Measurements from ENCODE around the gene SEC14L1. TPM values are rescaled to one million over a fixed set of nuclear protein-coding genes. Genes with fewer than 3 reads are reported as not detected.

SEC14L1 gene
- total RNA-seq, 1 experiment from 2014 or later = 27.0 TPM

DNA sequence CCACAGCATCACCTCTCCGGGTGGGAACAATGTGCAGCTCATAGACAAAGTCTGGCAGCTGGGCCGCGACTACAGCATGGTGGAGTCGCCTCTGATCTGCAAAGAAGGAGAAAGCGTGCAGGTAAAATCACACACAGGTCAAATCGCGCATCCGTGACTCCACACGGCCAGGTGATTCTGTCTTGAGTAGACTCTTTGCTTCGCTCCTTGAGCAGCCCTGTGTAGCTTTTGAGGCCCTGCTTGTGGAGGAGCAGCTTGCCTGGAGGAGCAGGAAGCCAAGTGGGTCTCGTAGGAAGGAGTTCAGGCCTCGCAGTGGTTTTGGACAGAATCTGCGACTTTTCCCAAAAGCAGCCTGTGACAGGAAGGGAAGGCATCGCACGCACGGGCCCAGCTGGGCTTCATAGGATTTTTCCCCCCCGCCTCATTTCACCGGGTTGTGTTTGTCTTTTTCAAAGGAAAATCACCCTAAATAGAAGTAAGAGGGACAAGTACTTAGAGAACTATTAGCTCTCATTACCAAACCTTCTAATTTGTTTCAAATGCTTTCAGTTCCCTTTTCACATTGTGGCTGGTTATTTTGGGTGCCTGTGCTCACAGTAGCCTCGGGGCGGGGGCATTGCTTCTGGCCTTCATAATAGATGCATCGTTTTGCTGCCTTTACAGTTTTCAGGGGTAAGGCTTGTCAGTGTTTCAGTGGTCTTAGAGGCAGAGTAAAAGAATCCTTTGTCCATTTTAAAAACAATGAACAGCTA lies 71.5 kb downstream of the SEC14L1 start:
- no peak for DNase-seq (ENCODE audit: low read depth)

DNA sequence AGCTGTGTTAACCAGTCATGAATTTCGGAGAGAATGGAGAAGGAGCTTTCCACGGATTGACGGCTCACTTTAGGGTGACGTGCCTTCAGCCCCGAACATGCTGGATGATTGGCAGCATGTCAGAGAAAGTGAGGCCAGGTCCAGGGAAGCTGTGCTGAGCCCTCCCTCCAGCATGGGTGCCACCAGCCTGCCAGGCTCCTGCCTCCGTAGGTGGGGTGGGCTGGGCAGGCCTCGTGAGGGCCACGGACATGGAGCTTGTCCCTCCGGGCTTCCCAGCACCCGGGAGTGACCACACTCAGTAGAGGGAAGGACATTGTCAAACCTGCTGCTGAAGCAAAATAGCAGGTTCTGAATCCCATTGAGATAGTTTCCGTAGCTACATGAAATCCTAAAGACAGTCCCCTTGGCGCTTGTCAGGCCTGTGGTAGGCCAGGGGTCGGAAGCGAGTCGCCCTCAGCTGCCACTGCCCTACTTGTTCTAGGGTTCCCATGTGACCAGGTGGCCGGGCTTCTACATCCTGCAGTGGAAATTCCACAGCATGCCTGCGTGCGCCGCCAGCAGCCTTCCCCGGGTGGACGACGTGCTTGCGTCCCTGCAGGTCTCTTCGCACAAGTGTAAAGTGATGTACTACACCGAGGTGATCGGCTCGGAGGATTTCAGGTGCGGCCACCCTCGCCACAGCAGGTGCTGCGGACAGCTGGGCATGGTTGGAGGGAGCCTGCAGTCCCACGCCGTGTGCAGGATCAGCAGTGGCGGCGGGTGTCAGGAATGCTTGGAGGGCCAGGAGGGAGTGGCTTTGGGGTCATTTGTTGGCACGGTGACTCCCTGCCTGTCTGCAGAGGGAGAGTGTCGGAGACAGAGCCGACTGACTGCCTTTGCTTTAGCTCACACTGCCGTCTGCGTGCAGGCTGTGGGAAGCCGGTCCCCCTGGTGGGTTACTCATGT lies 72.3 kb downstream of the SEC14L1 start:
- no peak for DNase-seq (ENCODE audit: low read depth)

DNA sequence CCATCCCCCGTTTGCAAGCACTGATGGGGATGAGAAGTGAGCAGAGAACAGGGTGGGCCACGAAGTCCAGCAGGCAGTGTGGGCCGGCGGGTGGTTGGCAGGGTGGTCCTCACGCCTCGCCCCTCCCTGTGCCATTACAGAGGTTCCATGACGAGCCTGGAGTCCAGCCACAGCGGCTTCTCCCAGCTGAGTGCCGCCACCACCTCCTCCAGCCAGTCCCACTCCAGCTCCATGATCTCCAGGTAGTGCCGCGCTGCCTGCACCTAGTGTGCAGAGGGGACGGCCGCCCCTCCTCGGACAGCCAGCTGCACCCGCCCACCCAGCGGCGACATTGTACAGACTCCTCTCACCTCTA lies 73.0 kb downstream of the SEC14L1 start:
- no peak for DNase-seq (ENCODE audit: low read depth)

DNA sequence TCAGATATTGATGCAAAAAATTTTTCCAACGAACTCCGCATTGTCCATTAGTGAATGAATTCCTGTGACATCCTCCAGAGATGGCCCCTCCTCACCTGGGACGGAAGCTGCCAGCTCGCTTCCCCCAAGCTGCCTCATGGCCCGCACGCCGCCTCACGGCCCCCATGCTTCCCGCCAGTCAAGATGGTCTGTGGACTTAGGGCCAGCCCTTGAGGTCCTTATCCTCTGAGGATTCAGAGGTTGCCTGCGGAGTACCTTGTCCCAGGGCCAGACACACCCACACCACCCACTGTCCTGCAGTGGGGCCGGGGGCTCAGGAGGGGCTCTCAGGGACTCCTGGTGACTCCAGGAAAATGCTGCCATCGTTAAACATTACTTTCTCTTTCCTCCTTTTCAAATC lies 73.6 kb downstream of the SEC14L1 start:
- no peak for DNase-seq (ENCODE audit: low read depth)

DNA sequence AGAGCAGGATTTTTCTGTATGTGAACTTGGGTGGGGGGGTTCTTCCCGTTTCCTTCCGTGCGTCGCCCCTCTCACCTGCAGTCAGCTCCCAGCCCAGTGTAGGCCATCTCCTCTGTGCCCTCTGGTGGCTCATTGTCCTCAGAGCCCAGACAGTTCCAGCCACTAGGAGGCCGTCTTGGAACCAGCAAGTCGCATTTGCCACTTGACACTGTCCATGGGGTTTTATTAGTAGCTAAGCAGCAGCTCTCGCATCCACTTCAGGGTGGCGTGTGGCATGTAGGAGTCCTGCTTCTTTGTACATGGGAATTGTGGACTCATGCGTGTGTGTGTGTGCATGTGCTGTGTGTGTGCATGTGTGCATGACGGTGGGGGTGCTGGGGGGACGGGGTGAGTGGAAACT lies 74.0 kb downstream of the SEC14L1 start:
- DNase-seq (ENCODE audit: low read depth) = peak; percentile 17

DNA sequence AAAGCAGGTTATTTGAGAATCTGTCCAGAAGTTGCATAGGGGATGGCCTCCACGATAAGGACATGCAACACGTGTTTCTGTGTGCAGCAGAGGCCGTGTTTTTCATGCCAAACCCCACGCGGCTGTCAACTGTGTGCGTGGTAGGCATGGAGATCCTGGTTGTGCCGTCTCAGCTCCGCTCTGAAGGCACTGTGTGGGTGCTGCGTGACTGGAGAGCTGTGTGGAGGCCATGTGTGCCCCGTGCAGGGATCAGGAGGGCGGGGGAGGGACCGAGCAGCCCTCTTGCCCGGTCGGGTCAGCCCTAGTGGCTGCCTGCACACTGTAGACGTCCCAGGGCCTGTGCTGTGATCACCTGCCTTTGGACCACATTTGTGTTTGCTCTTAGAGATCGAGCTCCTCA lies 74.5 kb downstream of the SEC14L1 start:
- DNase-seq (ENCODE audit: low read depth) = no peak

DNA sequence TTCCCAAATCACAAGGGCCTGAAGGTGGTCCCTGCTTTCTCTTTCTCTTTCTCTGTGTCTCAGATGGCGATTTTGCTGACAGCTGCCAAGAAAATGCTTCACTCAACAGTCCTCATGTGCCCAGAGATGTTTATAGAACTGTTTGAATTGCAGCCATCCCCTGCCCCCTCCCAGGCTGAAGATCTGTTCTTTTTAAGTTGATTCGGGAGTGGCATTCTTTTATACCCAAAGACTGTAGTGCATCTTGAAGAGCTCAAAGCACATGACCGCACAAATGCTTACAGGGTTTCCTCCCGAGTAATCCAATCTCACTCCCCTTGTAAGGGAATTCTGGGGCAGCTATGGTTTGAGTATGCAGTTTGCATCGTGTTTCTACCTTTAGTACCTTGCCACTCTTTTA lies 75.7 kb downstream of the SEC14L1 start:
- DNase-seq (ENCODE audit: low read depth) = no peak

DNA sequence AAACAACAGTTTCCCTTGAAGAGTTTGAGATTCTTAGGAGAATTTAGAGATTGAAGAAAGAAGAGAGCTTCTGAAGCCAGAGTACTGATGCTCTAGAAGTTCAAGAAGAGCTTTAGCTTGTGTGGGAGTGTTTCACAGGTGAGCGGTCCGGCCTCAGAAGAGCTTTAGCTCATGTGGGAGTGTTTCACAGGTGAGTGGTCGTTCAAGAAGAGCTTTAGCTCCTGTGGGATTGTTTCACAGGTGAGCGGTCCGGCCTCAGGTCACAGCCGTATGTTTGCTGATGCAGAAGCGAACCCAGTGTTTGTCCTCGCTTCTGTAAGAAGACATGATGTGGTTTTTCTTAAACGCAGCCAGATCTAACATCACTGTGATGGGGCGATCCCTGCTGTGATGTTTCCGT lies 76.4 kb downstream of the SEC14L1 start:
- DNase-seq (ENCODE audit: low read depth) = no peak

DNA sequence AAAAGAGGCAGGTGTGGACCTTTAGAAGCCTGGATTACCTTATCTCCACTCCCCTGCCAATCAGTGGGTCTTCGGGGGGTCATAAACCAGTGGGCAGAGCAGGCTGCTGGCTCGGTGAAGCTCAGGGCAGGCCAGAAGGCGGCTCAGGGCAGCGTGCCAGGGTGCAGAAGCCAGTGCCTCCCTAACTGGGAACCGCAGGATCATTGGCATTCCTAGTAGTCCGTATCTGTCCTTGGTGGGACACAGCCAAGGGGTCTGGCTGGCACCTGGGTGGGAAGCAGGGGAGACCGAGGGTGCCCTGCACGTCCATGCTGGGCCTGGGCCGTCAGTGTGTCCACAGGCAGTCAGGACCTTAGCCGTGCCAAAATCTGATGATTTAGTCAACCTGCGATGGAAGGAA lies 76.8 kb downstream of the SEC14L1 start:
- DNase-seq (ENCODE audit: low read depth) = no peak

DNA sequence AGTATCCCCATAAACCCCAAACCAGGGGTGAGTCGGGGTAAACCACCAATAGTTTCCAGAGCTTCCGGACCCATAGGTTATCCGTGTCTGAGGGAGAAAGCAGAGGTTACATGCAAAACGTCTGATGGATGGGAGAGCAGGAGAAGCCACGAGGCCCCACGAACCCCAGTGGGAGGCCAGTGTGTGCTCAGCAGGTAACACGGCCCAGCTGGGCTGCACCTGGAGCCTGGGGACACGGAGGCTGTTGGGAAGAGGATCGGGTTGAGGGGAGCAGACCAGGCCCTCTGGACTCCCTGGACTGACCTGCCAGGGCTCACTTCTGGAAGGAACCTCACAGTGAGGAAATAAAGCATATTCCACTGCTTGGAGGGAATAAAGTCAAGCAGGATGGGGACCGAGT lies 78.1 kb downstream of the SEC14L1 start:
- DNase-seq (ENCODE audit: low read depth) = no peak

DNA sequence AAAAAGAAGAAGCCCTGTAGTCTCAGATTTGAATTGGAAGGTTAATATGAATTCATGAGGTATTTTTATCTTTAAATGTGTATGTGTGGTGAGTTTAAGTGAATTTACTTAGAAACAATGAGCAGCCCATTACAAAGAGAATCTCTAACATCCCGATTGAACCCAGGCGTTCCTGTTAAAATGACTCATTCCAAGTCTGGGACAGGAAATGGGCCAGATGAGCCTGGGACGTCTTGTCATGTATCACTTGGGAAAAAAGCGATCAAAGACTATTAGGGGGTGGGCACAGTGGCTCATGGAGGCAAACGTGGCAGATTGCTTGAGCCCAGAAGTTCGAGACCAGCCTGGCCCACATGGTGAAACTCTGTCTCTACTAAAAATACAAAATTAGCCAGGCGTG lies 81.6 kb downstream of the SEC14L1 start:
- DNase-seq (ENCODE audit: low read depth) = no peak

DNA sequence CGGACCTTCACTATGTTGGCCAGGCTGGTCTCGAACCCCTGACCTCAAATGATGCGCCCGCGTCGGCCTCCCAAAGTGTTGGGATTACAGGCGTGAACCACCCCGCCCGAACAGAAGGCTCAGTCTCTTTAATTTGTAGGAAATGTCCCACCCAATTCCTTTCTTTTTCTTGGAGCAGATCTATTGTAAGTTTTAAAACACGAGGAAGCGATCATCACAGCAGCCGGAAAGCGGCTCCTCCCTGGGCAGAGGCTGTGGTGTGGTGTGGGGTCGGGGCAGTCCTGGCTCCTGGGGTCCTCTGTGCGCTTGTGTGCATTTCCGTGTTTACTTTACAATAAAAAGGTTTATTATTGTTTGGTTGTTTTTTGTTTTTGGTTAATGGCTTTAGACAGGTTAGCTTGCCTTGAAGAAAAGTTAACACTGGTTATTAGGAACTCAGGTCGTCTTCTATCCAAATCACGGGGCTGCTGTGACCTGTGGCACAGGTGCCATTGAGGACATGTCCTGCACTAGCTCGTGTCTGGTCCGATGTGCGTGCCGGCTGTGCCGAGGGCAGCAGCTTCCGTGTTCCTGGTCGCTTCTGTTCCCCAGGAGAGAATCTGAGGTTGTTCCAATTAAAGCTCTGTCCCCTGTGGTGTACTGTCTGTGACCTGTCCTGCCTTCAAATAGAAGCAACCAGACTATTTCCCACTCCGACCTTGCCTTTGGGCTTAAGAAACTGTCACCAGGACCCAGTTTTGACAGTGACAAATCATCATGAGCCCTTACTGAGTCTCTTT lies 83.1 kb downstream of the SEC14L1 start:
- DNase-seq (ENCODE audit: low read depth) = no peak

DNA sequence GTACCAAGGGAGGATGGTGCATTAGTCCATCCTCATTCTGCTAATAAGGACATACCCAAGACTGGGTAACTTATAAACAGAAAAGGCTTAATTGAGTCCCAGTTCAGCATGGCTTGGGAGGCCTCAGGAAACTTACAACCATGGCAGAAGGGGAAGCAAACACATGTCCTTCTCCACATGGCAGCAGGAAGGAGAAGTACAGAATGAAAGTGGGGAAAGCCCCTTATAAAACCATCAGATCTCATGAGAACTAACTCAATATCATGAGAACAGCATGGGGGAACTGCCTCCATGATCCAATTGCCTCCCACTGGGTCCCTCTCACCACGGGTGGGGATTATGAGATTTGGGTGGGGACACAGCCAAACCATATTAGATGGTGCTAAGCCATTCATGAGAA lies 84.5 kb downstream of the SEC14L1 start:
- no peak for DNase-seq (ENCODE audit: low read depth)

DNA sequence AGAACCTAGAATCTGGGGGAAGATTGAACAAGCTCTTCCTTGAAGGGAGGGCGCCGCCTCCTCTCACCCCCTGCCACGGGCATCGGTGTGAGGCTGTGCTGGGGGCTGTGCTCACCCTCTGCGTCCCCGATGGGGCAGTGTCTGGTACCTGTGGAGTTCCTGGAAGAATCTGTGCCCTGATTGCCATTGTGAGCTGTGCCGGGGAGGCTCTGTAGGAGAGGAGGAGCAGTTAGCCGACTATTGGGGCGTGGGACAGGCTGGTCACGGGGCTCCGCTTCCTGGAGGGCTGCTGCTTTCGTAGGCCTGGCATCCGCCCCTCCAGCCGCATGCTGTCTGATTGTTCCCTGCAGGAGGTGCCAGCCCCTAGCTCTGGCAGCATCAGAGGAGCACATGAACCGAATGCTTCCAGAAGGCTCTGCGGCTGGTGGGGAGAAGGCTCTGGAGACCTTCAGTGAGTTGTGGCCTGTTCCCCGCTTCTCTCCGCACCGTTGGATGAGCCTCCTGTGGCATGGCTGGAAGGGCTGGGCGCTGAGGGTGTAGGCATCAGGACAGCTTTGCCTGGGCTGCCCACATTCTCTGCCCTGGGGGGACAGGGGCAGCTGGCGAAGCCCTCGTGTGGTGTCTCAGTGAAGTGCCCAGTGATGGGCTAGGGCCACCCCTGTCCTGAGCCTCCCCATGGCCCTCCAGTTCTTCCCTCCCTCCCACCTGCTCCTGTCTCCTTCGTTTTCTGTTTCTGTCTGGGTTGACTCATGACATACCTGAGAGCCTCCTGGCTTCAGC lies 86.9 kb downstream of the SEC14L1 start:
- no peak for DNase-seq (ENCODE audit: low read depth)

DNA sequence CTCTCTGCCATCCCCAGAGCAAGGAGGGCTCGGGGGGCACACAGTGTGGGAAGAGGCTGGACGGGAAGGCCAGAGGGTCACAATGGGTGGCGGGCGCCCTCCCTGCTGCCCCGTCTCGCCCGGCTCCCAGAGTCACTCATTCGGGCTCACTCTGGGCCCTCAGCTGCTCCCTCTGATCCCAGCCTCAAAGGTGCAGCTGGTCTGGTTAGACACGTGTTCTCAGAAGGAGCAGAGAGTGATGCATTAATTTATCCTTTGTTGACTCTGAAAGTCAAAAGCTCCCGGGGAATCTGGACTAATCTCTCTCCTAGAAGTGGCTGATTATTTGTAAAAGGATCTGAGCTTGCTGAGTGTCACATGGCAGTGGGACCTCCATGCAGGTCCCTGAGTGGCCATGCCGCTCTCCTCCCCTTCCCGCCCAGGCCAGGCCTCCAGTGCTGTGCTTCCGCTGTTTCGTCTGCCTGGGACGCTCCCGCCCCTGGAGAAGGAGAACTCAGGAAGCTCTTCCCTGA lies 87.5 kb downstream of the SEC14L1 start:
- no peak for DNase-seq (ENCODE audit: low read depth)

DNA sequence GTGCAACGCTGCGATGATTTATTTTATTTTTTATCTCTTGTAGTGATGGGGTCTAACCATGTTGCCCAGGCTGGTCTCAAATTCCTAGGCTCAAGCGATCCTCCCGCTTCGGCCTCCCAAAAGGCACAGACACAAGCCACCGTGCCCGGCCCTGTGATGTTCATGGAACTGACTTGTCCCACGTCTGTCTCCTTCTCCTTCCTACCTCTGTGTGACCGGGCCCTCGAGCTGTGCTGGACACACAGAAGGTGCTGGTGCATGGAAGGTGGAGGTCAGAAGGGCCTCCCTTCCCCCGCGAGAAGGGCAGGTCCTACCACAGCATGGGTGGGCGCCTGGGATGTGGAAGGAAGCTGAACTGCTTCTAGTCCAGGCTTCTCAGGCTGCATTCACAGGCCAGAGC lies 88.0 kb downstream of the SEC14L1 start:
- no peak for DNase-seq (ENCODE audit: low read depth)

DNA sequence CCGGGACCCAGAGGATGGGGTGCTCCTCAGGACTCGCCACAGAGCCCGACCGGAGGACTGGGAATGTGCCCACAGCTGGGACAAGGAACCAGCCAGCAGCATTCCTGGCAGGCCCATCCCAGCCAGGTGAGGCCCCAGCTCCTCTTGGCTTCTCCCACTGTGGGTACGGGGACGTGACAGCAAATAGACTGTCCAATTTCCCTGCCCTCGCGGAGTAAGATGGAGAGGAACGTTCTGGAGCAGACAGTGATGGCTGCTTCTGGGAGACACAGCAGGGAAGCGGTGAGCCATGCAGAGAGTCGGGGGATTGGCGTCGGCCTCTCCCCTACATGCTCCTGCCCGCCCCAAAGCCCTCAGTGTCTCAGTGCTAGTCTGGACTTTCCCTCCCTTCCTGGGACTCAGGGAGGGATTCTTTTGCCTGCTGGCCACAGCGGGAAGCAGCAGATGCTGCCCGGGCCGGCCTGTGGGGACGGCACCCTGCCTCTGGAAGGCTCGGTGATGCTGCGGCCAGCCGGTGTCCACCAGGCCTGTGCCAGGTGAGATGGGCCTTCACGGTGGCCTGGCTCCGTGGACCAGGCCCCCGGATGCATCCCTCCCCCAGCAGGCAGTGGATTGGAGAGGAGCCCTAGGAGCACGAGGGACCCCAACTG lies 89.1 kb downstream of the SEC14L1 start:
- no peak for DNase-seq (ENCODE audit: low read depth)

DNA sequence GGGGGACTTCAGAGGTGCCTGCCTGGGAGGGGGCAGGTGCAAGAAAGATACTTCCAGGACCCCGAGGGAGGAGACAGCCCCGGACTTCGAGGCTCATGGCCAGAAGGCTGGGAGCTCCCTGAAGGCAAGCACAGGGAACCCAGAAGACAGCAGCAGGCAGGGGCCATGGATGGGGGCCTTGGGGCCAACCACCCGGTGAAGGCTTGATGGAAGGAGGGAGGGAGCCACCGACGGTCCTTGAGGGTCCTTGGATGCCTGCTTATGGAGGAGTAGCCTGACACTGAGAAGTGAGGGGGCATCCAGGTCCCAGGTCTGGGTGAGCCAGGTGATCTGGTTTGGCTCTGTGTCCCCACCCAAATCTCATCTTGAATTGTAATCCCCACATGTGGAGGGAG lies 89.7 kb downstream of the SEC14L1 start:
- DNase-seq (ENCODE audit: low read depth) = no peak

DNA sequence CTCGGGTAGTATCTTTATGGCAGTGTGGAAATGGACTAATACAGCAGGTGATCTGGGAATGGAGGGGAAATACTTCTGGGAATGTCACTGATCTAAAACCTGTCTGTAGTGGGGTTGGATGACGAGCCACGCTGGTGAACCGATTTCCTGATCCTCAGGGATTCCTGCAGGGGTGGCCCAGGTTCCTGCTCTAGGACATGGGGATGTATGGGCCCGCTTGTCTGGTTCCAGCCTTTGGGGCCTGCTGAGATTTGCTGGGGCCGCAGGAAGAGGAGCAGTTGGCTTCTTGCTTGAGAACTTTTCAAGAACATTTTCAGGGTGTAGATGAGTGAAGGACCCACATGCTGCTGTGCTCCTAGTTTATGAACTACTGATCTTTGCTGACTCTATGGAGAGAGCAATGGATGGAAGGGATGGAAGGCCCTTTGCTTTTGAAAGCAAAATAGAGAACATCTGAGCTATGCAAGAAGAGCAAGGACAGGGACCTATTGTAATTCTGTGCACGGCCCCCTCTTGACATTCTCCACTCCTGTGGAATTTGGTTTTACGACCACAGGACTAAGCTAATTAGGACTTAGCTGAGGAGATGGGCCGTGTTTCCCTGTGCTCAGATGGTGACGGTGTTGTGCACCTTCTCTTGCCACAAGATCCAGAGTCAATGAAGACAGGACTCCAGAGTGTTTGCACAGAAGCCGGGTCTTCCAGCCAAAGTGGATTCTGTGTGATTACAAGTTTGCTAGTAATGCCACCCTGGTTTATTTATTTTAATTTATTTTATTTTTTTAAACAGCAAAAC lies 90.5 kb downstream of the SEC14L1 start:
- DNase-seq (ENCODE audit: low read depth) = no peak

DNA sequence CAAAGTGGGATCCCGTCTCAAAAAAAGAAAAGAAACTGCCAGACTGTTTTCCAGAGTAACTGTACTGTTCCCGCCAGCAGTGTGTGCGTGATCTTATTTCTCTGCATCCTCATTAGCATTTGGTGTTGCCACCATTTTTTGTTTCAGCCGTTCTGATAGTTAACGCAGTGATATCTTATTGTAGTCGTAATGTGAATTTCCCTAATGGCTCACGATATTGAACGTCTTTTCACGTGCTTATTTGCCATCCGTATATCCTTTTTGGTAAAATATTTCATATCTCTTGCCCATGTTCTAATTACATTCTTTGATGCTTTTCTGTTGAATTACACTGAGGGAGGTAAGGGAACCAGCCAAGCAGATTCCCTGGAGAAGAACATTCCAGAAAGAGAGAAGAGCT lies 92.4 kb downstream of the SEC14L1 start:
- DNase-seq (ENCODE audit: low read depth) = no peak

All from LHCN-M2 (cell line).